IPS-NIHi7 (cell line): ENCODE data around the gene LTBP1.
"Not testable (repeated sequence)": the region's sequence is repeated elsewhere in the genome, so short reads cannot be mapped to it uniquely, and the experiment has no call there.

Source experiments
- DNase-seq: peaks from one replicate; pipeline ENCODE4 v3.0.0; 2012; ENCODE audit warnings: mixed read lengths; ENCODE audit errors: extremely low spot score

The LTBP1 gene

DNA sequence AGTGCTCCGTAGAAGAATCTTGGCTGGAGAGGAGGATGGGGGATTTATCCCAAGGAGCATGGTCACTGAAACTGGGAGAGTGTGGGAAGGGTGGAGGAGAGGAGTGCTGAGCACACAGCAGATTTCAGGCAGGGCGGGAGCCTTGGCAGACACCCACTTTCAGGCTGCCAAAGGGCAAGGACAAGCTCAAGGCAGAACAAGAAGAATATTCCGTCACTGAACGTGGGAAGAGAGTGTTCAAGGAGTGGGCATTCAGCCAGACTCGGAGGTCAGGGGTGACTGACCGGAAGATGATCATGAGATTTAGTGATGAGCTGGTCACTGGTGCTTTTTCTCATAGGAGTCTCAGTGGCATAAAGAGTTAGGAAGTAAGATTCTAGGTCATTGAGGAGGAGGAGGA is 393.5 kb downstream of the LTBP1 start:
- DNase-seq: no peak

DNA sequence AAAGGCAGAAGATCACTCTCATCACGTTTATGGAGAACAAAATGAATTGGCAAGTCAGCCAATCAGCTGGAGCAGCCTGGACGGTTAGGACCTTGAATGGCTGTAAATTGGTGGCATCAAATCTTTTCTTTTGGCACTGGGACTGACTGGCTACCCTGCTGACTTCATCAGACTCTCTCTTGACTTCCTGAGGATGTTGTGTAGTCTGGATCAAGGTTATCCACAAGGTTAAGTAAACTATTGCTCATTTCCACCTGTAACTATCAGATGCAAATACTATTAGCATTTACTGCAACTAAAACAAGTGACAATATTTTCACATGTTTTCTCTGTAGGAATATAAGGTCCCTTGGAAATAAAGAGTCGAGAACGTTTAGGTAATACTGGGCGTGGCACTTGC is 395.4 kb downstream of the LTBP1 start:
- DNase-seq: no peak

DNA sequence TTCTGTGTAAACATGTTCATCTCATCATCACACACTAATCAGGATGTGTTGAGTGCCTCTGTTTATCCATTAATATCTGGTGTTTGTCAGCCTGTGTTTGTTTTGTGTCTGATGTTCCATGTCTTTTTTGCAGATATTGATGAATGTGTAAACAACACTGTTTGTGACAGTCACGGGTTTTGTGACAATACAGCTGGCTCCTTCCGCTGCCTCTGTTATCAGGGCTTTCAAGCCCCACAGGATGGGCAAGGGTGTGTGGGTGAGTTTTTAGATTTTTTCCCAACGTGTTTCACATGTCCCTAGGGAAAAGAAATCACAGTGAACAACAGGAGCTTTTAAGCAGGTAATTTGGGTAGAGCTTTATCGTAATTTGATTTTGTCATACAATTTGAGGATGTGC is 396.0 kb downstream of the LTBP1 start:
- no peak for DNase-seq

DNA sequence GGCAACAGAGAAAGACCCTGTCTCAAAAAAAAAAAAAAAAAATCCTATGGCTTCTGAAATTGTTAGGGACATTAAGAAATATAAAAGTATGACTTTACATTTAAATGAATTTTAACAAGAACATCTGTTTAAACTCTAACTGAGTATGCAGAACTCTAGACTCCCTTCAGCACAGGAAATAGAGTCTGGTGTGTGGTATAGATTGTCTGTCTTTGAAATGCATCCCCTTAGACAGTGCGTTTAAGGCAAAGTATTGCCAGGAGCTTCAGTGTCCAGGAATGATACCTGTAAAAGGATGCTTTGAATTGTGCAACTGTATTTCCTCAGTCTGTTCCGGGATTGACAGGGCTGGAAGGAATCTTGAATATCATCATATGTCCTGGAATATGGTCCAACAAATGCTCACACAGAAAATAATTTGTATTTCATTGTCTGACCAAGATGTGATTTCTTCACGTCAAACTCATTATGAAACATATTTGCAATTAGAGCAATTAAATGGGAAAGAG is 396.7 kb downstream of the LTBP1 start:
- DNase-seq: no peak

DNA sequence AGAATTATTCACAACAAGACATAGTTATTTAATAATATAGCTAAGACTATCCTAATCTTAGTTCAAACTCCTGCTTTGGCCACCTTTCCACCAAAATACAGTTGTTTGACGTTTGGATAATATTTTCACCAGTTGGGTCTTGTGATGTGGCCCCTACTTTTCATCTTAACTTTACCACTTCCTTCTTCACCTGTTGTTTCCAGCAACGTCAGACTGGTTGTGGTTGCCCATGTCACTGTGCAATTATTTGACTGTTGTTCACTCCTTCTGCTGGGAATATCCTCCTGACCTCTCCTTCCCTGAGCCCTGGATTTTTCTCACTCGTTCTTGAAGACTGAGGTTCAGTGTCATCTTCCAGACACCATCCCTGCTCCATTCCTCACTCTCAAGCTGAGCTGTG is 397.5 kb downstream of the LTBP1 start:
- no peak for DNase-seq

DNA sequence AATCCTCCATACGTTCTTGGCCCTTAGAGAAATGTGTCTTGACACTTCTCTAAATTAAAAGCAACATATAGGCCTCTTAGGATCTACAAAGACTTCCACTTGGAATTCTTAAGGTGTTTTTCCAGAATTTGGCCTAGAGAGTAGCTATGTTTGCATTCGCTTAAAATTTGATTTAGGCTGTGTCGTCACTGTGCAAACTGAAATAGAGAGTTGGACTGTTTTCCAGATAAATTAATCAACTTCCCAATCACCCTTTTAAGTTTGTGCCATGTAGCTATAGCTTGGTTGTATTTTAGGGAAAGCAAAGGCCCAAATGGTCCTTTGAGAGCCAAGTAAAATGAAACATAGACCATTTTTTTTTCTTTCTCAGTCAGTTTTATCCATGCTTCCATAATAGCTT is 401.1 kb downstream of the LTBP1 start:
- no peak for DNase-seq

DNA sequence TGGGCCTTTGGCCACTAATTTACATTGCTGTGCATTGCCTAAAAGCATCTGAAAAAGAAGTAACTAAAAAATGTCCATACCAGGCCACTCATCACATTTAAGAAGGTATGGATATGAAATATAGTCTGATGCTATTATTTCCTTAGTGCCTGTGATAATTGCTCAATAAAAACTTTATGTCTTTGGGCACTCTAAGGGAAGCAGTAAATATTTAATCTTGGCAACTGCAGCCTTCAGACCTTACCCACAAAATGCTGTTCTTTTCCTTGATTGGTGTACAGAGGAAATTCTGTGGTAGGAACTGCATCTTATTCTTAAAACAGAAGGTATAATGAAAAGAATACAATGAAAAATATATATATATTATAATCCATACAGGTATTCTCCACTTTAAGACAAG is 403.9 kb downstream of the LTBP1 start:
- DNase-seq: no peak

DNA sequence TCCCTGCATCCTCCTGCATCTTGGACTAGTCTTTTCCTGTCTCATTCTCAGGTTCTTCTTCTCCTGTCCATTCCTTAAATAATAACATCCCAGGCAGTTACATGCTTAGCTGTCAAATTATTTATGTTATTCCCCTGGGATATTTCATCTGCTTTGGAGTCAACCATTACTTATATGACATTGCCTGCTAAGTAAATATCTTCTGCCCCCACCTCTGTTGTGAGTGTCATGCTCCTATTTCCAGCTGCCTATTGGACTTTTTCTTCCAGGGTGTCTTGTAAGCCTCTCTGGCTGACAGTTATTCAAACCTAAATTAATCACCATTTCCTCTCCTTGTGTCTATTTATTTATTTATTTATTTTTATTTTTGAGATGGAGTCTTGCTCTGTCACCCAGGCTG is 405.0 kb downstream of the LTBP1 start:
- no peak for DNase-seq

DNA sequence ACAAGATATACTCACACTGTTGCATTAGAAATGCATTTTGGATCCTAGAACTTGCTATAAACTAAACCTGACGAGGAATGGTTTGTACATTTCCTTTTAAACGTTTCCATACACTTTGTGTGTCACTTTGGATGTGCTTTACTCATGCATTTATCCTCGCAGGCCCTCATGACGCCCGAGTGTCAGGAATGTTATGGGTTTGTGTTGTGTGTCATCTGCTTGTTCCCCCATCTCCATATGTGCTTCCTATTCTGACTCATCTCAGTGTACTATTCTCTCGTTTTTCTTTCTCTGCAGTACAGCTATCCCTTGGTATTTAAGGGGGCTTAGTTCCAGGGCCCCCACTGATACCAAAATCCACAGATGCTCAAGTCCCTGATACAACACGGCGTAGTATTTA is 408.2 kb downstream of the LTBP1 start:
- DNase-seq: no peak

DNA sequence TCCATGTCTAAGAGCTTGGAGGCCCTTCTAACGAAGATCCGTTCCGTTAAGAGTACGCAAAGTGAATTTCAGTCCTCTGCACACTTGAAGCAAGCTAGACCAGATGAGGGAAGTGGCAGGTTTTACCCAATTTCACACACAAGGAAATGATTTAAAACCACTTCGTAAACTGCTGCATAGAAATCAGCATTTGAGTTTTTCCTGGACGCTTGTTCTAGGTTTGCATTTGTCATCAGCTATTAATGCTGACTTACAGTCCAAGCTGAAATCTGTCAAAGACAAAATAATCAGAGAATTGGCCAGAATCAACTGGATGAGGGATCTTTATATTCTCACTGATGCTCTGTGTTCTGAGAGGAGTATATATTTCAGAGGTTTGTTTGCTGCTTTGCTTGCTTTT is 412.1 kb downstream of the LTBP1 start:
- DNase-seq: no peak

DNA sequence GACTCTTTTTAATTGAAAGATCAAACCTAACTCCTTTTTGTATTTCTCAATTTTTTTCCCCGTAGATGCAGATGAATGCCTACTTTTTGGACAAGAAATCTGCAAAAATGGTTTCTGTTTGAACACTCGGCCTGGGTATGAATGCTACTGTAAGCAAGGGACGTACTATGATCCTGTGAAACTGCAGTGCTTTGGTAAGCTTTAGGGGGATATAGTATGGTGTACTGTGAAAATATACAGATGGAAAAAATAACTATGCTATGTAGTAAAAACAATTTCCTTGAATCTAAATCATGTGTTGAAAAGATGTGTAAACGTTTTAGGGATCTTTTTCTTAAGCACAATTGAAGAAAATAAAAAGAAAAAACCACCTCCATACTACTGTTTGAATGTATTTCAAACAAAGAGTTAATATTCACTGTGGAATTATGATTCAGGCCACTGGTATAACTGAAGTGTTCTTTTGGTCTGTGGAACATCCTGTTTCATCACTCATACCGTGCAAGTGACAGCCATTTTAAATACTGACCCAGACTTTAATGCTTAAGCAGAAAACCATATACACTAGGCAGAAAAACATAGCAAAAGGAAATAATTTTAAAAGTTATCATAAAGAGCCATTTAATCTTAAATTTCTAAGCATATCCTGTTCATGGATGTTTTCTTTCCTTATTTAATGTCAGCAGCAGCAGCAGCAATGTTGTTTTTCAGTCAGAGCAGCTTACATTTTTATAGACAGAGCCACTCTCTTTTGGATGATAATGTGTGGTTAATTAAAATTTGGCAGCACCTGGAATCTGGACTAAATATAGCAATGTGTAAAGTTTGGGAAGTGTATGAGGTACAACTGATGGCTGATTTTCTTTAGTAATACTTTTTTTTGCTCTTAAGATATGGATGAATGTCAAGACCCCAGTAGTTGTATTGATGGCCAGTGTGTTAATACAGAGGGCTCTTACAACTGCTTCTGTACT is 416.9 kb downstream of the LTBP1 start:
- no peak for DNase-seq

DNA sequence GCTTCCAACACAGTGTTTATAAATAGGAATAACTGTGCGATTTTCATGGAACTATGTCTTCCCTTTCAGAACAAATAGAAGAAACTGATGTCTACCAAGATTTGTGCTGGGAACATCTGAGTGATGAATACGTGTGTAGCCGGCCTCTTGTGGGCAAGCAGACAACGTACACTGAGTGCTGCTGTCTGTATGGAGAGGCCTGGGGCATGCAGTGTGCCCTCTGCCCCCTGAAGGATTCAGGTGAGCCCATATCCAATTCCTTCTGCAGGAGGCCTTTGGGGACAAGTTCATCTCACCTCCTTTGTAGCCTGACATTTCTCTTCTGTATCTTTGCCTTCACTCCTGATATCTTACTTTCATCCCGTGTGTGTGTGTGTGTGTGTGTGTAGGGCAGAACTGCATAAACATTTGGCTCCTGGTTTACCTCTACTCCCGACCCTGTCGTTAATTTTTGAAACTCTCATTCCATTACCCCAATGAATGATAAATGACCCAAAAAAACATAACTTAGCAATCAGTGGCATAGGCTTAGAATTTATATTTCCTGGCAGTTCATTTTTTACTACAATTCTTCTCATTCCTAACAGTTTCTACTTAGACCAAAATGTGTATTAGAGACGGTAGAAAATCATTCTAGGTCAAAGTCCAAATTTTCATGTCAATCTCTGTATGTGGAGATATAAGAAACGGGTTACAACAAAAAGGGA is 418.7 kb downstream of the LTBP1 start:
- no peak for DNase-seq

DNA sequence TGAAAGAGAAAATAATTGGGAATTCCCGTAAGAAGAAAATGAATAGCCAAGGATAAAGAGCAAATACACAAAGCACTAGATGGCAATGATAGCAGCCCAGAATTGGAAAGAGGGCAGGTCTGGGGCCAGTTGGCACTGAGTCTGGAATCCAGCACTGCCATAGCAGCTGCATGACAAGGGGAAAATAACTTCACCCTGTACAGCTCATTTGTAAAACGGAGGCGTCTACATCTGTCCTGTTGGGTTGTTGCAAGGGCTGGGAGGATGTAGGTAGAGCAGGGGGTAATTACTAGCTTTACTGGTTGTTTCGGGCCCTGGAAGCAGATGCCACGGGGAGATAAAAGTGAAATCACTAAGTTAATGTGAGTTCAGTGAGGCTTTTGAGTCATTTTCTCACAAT is 419.7 kb downstream of the LTBP1 start:
- DNase-seq: no peak

DNA sequence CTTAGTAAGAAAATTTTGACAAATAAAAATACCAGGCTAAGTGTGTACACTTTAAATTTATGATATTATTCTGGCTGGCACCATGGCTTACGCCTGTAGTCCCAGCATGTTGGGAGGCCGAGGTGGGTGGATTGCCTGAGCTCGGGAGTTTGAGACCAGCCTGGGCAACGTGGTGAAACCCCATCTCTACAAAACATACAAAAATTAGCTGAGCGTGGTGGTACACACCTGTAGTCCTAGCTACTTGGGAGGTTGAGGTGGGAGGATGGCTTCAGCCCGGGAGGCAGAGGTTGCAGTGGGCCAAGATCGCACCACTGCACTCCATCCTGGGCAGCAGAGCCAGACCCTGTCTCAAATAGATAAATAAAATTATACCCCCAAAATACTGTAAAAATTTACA is 421.8 kb downstream of the LTBP1 start:
- not testable (repeated sequence) for DNase-seq

DNA sequence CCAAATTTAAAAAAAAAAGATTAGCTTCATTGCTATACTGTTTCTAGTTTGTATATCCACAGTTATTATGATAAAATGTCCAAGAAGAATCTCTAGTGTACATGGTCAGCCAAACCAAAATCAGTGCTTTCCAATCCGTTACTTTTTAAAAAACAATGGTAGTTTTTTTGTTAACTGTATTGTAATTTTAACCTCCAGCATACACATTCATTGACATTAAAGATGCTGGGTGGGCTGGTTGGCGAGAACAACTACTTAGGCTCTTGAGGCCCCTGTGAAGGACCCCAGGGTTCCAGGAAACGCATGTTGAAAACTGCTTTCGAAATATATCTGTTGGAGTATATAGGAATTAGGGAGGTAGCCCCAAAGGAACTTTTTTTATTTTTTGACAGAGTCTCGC is 422.4 kb downstream of the LTBP1 start:
- no peak for DNase-seq

DNA sequence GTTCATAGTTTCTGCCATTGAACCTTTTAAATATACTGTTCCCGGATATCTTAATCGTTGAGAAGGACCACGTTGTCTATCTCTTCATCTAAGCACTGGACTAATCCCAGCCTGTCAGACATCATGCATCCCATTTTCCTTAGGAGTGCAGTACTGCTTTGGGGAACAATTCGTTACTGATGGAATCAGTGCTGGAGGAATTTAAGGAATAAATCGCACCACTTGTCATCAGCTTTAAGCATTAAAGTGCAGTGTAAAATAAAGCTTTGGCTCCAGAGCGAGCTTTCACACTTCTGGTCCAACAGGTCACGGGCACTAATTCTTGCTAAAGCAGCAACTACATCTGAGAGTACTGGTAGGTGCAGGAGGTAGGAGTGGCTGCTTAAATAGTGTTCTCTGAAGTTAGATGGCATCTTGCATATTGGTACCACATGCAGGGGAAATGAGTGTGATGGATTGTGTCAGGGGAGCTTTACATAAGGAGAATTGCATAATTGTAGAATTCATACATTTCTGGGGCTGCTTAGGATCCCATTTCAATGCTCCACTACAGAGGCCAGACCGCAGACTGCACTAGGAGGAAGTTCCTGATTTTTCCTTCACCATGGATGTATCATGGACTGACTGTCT is 424.0 kb downstream of the LTBP1 start:
- DNase-seq: no peak

DNA sequence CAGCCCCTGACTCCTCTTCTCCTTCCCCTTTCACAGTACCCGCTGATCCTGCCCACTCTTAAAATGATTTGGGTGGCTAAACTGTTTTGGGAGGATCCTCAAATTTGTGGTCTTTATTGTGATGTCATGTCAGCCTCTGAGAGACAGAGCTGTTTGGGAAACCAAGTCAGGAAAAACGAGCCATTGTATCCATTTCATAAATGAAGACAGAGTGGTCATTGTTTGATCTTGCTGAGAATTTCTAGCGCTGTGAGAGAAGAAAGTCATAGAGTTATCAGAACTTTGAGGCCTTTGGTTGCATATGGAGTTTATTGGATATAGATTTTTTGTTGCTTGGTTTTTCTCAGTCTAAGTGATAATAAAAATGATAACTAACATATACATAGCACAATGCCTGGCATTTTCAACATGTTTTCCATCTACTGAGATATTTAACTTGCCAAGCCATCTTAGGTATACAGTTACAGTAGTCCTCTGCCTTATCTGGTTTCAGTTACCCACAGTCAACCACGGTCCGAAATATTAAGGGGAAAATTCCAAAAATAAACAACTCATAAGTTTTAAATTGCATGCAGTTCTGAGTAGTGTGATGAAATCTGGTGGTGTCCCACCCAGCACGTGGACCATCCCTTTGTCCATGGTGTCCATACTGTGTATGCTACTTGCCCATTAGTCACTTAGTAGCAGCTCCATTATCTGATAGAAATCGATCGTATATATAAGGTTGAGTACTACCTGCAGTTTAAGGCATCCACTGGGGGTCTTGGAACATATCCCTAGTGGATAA is 424.7 kb downstream of the LTBP1 start:
- DNase-seq: no peak

DNA sequence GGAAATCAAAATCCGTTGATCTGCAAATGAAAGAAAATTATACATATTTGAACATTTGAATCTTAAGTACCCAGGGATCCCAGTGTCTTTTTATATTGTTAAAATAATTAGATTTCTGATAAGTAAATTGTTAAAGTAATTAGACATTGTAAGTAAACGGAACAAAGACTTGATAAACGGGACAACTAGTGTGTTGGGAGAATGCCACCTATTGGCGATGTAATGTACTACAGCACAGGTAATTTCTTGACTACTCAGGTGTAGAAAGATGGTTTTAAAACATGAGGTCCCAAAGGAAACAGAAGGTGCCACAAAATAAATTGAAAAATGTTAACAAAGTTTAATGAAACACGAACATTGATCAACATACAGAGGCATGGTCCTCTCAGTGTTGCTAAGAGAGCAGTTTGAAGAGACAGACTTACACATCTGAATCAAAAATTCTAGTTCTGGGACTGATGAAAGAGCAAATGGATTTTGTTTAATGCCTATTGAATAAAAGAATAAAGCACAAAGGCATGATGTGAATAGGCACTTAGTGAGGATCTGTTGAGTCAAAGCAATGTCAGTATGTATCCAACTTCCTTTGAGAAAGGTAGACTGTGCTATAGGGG is 426.3 kb downstream of the LTBP1 start:
- peak; percentile 50 for DNase-seq

DNA sequence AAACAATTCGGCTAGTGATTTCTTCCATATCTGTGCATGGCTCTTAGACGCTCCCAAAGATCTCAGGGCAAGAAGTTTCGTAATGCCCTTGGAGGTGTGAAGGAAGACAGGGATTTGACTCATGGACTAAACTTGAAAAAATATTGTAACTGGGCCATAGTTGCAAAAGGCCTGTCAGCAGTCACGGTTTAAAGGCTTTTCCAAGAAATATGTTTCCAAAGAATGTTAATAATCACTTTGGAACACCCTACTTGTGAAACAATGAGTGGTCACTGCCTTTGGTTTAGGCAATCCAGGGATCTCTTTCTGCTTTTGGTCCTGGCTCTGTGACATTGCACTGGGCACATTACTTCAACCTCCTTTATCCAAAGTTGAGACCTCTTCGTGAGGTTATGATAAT is 427.2 kb downstream of the LTBP1 start:
- DNase-seq: no peak

DNA sequence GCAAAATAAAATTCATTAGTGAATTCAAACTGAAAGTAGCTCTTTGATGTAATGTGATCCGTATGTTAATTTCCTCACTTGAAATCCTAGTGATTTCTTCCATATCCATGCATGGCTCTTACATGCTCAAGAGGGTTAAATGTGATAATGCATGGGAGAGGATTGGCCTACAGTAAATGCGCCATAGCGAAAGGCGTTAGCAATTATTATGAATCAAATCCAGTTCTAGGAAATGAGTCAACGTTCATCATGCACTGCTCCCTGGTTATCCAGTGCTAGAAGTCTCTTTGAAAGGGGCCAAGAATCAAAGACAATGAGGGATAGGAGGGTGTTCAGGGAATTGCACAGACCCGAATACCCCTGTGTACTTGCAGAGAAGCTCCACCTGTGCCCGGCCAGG is 428.3 kb downstream of the LTBP1 start:
- DNase-seq: no peak

DNA sequence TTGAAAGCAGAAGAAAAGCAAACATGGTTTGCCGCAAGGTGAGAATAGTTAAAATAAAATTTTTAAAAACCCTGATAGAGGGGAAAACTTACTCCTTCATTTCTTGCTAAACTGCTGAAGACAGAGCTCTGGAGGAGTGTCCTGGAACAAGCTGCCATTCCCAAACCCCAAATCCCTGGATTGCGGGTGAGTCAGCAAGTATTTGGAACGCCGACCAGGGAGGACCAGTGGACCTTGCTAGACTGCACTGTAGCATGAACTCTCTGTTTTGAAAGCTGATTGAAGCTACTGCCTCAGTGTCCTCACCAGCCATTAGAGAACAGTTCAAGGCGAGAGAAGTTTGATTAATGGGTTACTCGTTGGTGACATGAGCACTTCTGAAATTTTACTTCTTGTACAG is 430.3 kb downstream of the LTBP1 start:
- DNase-seq: no peak
